Calu3 (cell line): ENCODE measurements around the gene KRT81. TPM values are rescaled to one million over a fixed set of nuclear protein-coding genes. Genes with fewer than 3 reads are reported as not detected.
"Not testable (repeated sequence)": the region's sequence is repeated elsewhere in the genome, so short reads cannot be mapped to it uniquely, and the experiment has no call there.

Source experiments
- BruUV-seq: library from RNA; stranded (reverse); fragments of 400-500 nt; replicated peaks from 2 replicates; lab custom pipeline; 2021; lab: Mats Ljungman, UMichigan
- CTCF ChIA-PET: fragments of 300-600 bp; sonication (Branson Sonifier 250); formaldehyde crosslinking; loops from one replicate; lab custom pipeline; 2022; ENCODE audit warnings: antibody characterized with exemption; lab: Charles Lee
- DNase-seq: peaks from one replicate; pipeline ENCODE4 v3.0.0; 2022
- H3K27ac Mint-ChIP-seq: one replicate; pipeline ENCODE4 v1.8.0; 2022; ENCODE audit warnings: mixed read lengths; ENCODE audit not compliant: unreplicated experiment
- H3K27me3 Mint-ChIP-seq: one replicate; pipeline ENCODE4 v1.8.0; 2022; ENCODE audit warnings: mixed read lengths; ENCODE audit not compliant: unreplicated experiment
- H3K36me3 Mint-ChIP-seq: one replicate; pipeline ENCODE4 v1.8.0; 2022; ENCODE audit warnings: mild to moderate bottlenecking, moderate library complexity, mixed read lengths; ENCODE audit not compliant: insufficient read depth, unreplicated experiment
- H3K4me1 Mint-ChIP-seq: one replicate; pipeline ENCODE4 v1.8.0; 2022; ENCODE audit warnings: mild to moderate bottlenecking, low read depth, mixed read lengths; ENCODE audit not compliant: unreplicated experiment
- H3K4me3 Mint-ChIP-seq: one replicate; pipeline ENCODE4 v1.8.0; 2022; ENCODE audit warnings: mild to moderate bottlenecking, low read depth, moderate library complexity, mixed read lengths; ENCODE audit not compliant: unreplicated experiment
- H3K9me3 Mint-ChIP-seq: one replicate; pipeline ENCODE4 v1.8.0; 2022; ENCODE audit warnings: low read depth, mixed read lengths; ENCODE audit not compliant: unreplicated experiment
- intact Hi-C: fragments of 100-400 bp; cut with micrococcal nuclease; formaldehyde crosslinking; loops from one replicate; pipeline ENCODE4 v1.10.0; 2022; ENCODE audit not compliant: unreplicated experiment
- total RNA-seq: library from RNA; stranded (reverse); gene quantifications from 2 replicates; pipeline ENCODE4 v1.2.3, GENCODE V29; 2022
- TF ChIP-seq, protein P1 (sequence below): fragments of 200-600 bp; IDR thresholded peaks from one replicate; pipeline ENCODE4 v1.8.0; 2022; ENCODE audit warnings: antibody characterized with exemption; ENCODE audit not compliant: unreplicated experiment

KRT81 gene
- total RNA-seq, 1 experiment from 2014 or later, result 0.28 TPM

DNA sequence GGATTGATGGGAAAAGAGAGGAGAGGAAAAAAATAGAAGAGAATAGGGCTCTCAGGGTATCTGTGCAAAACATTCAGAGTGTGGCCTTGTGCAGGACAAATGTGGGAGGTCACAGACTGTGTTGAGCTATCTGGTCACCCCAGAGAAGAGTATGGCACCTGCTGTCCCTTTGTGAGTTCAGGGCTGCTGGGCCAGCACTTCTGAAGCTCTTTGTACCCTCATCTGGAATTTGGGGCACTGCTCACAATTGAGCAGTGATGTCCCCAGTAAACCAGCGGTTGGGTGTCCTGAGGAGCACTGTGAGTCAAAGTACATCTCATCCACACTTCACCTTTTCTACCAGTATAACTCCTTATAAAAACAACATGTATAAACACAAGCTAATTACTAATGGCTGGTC is 2.6 kb upstream of the KRT81 start:
- TF ChIP-seq, protein P1, sequence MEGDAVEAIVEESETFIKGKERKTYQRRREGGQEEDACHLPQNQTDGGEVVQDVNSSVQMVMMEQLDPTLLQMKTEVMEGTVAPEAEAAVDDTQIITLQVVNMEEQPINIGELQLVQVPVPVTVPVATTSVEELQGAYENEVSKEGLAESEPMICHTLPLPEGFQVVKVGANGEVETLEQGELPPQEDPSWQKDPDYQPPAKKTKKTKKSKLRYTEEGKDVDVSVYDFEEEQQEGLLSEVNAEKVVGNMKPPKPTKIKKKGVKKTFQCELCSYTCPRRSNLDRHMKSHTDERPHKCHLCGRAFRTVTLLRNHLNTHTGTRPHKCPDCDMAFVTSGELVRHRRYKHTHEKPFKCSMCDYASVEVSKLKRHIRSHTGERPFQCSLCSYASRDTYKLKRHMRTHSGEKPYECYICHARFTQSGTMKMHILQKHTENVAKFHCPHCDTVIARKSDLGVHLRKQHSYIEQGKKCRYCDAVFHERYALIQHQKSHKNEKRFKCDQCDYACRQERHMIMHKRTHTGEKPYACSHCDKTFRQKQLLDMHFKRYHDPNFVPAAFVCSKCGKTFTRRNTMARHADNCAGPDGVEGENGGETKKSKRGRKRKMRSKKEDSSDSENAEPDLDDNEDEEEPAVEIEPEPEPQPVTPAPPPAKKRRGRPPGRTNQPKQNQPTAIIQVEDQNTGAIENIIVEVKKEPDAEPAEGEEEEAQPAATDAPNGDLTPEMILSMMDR, result no peak
- Mint-ChIP-seq H3K9me3 (peaks cover 3% of the 10 kb centered on the region), H3K4me1 (peaks cover 9% of the 10 kb centered on the region), H3K4me3 (no peak overlapping the region), H3K27ac (no peak overlapping the region), H3K36me3 (peaks cover 7% of the 10 kb centered on the region), H3K27me3 (peaks cover 13% of the 10 kb centered on the region)
- no TSS peak for BruUV-seq
- CTCF ChIA-PET, result no interaction called here
- intact Hi-C loops, result no loop called here
- no peak for DNase-seq

DNA sequence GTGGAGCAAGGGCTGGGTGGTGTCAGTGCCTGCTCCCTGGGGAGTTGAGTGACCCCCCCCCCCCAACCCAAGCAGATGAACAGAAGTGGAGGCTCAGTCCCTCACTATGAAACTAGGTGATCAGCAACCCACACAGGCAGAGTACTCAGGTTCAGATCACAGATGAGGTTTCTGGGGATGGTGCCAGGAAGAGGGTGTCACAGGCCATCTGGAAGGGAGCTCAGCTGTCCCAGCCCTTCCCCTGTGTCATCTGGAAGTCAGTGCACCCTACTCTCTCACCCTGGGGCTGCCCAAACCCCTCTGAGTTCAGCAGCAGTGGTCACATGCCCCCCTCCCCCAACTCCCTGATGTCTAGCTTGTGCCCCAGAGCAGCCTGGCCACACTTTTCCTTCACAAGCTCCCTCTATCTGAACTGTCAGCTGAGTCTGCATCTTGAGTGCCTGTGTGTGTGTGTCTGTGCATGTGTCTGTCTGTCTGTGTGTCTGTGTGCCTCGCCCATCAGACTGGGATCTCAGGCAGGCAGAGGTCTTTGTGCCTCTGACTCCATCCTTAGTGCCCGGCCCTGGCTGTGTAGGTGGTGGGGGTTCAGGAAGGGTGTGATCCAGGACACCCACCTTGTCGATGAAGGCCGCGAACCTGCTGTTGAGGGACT is 725 bp downstream of the KRT81 start:
- H3K27ac Mint-ChIP-seq, H3K36me3 Mint-ChIP-seq, H3K4me3 Mint-ChIP-seq, intact Hi-C loops, BruUV-seq, CTCF ChIA-PET, H3K27me3 Mint-ChIP-seq, H3K9me3 Mint-ChIP-seq, DNase-seq: not testable (repeated sequence)
- H3K4me1 Mint-ChIP-seq, result peaks cover 10% of the 10 kb centered on the region

DNA sequence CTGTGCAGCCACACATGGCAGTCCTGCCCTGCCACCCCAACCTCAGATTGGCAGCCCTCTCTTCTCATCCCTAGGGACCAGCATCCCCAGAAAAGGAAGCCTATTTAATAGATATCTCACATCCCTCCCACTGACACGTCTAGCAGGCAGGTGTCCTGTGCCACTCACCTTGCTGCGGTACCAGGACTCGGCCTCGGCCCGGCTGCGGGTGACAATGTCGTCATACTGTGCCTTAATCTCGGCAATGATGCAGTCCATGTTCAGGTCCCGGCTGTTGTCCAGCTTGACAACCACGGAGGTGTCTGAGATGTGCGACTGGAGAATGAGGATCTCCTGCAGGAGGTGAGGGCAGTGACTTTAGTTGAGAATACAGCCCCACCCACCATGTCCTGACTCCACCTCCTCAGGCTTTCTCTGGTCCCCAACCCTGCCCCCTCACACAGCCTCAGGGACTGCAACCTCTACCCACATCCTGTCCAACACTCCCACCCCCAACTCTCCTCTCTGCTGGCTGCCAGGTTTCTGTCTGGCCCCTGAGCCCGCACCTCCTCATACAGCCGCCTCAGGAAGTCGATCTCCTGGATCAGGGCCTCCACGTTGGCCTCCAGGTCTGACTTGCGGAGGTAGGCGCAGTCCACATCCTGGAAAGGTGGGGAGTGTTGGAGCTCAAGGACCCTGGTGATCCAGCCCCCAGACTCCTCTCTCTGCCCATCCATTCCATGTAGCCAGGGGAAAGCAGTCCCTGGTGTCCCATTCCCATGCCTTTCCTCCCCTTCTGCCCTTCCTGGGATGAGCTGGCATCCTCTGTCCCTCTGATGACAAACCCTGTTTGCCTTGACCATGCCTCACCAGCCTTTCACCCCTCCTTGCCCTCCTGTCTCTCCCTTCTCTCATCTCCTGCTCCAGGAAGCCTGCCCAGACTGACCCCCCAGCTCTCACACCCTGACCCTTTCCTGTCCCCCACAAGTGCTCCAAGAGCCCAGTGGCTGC is 3.2 kb downstream of the KRT81 start:
- H3K27me3 Mint-ChIP-seq, DNase-seq, H3K27ac Mint-ChIP-seq, H3K4me3 Mint-ChIP-seq, H3K36me3 Mint-ChIP-seq, H3K9me3 Mint-ChIP-seq, CTCF ChIA-PET, BruUV-seq: not testable (repeated sequence)
- H3K4me1 Mint-ChIP-seq, result peaks cover 10% of the 10 kb centered on the region
- intact Hi-C loops, result loop anchor here (10.0 kb wide), 1 partner anchor 53 kb away; the partner anchor contains the start of gene KRT7

DNA sequence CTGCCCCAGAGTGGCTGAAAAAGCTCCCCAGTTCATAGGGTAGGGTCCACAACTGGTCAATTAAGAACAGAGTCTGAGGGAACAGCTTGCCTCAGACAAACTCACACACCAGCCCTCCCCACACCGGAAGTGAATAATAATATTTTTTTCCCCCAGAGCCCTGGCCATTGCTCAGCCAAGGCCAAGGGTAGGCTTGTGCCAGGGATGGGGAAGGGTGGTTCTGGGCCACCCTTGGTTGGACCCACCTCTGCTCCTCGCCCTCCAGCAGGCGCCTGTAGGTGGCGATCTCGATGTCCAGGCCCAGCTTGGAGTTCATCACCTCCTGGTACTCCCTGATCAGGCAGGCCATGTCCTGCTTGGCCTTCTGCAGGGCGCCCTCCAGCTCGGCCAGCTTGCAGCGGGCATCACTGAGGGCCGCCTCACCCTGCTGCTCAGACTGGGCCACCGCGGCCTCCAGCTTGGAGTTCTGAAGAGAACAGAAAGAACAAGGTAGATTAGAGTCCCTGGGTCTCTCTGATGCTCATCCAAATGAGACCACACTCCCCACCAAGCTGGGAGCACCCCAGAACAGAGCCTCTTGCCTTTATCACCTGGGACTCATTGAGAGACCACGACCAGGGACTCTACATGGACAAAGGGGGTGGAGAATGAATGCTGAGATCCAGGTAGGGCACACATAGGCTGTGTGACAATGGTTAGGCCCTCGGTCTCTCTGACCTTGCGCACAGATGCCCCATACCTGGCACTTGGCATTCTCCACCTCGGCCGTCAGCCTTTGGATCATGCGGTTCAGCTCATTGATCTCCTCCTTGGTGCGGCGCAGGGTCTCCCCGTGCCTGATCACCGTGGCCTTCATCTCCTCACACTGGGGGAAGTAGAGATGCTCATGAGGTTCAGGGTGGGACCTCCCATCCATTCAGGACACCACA is 4.2 kb downstream of the KRT81 start:
- H3K4me1 Mint-ChIP-seq, result peaks cover 19% of the 10 kb centered on the region
- not testable (repeated sequence) for H3K27ac Mint-ChIP-seq

DNA sequence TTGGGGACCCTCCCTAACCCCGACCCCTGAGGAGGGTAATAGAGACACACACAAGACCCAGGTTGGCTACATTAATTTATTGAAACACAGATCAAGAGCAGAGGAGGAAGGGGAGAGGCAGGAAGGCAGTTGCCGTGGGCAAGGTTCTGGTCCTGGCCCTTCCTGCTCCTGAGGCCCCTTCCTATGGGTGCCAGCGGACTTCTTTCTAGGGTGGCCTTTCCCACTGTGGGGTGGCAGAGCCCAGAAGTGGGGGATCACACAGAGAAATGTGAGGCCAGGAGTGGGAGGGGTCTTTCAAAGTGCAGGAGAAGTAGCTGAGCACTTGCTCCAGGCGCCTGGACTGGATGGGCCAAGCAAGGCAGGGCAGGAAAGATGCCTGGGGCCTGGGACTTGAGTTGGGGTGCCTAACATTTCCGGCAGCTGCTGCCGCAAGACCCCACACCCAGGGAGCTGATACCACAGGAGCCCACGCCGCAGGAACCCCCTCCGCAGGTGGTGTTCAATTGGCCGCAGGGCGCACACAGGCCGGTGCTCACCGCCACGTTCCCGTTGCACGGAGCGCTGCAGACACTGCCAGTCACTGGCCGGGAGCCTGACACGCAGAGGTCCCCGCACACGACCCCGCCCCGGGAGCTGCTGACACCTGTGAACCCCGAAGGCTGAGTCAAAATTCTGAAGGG is 5.3 kb downstream of the KRT81 start:
- no peak overlapping the region for H3K27ac Mint-ChIP-seq
- TF ChIP-seq, protein P1, result no peak
- no peak overlapping the region for H3K4me3 Mint-ChIP-seq
- H3K27me3 Mint-ChIP-seq, result no peaks in the 10 kb centered on the region
- H3K36me3 Mint-ChIP-seq, result peaks cover under 1% of the 10 kb centered on the region
- intact Hi-C loops, result loop anchor here (10.0 kb wide), 1 partner anchor 51 kb away; the partner anchor contains the start of gene KRT7
- peaks cover 19% of the 10 kb centered on the region for H3K4me1 Mint-ChIP-seq
- H3K9me3 Mint-ChIP-seq, result no peaks in the 10 kb centered on the region
- CTCF ChIA-PET, result no interaction called here
- no TSS peak for BruUV-seq
- DNase-seq, result no peak

More for the DNA sequence above, 4.2 kb downstream of the KRT81 start:
- BruUV-seq, DNase-seq, H3K9me3 Mint-ChIP-seq, H3K36me3 Mint-ChIP-seq, CTCF ChIA-PET, H3K27me3 Mint-ChIP-seq, H3K4me3 Mint-ChIP-seq: not testable (repeated sequence)
- intact Hi-C loops, result loop anchor here (10.0 kb wide), 1 partner anchor 52 kb away; the partner anchor contains the start of gene KRT7
